Epithelial cell of proximal tubule (primary cell): Measurements from ENCODE around the gene VAC14. TPM values are rescaled to one million over a fixed set of nuclear protein-coding genes. Genes with fewer than 3 reads are reported as not detected.

ENCODE experiments used
- DNase-seq: peaks from one replicate; pipeline ENCODE4 v3.0.0-alpha.2; 2011; ENCODE audit warnings: low read depth
- H3K4me3 ChIP-seq: 2 replicates; pipeline ENCODE4 v1.5.1; 2011; ENCODE audit warnings: low read depth, mild to moderate bottlenecking, low read length
- CTCF ChIP-seq: conservative IDR thresholded peaks from 2 replicates; pipeline ENCODE4 v1.5.1; 2012; ENCODE audit warnings: low read depth, mild to moderate bottlenecking, low read length
- total RNA-seq: library from RNA; depleted of rRNA; stranded (reverse); fragments of >200 nt; gene quantifications from 2 replicates; pipeline ENCODE4 v1.2.3, GENCODE V29; 2015

VAC14 gene
- total RNA-seq, 1 donor from 2014 or later: 32.5 TPM

- no peak for TF ChIP-seq CTCF
- no peak overlapping the region for H3K4me3 ChIP-seq
- DNase-seq: no peak
Observed at GRCh38 chr16:70665113-70665694, 135.8 kb downstream of the VAC14 start.

GRCh38 chr16:70664325-70665112 is 136.4 kb downstream of the VAC14 start:
- no peak for DNase-seq
- TF ChIP-seq CTCF: no peak
- no peak overlapping the region for H3K4me3 ChIP-seq

- DNase-seq: no peak
- no peak overlapping the region for H3K4me3 ChIP-seq
- no peak for TF ChIP-seq CTCF
Observed at GRCh38 chr16:70663524-70664324, 137.2 kb downstream of the VAC14 start.

- no peak for TF ChIP-seq CTCF
Observed at GRCh38 chr16:70662991-70663523, 137.9 kb downstream of the VAC14 start.

GRCh38 chr16:70661918-70662641 is 138.9 kb downstream of the VAC14 start:
- no peak for TF ChIP-seq CTCF
- DNase-seq: no peak

More at GRCh38 chr16:70662991-70663523, 137.9 kb downstream of the VAC14 start:
- no peak for DNase-seq
- no peak overlapping the region for H3K4me3 ChIP-seq

GRCh38 chr16:70661534-70661917 is 139.4 kb downstream of the VAC14 start:
- no peak for DNase-seq
- no peak overlapping the region for H3K4me3 ChIP-seq

More at GRCh38 chr16:70661918-70662641, 138.9 kb downstream of the VAC14 start:
- no peak overlapping the region for H3K4me3 ChIP-seq

More at GRCh38 chr16:70661534-70661917, 139.4 kb downstream of the VAC14 start:
- TF ChIP-seq CTCF: no peak
